OCI-LY3 (cell line): ENCODE measurements around the gene POLN.

ENCODE experiments used
- H2AFZ ChIP-seq: fragments of 200-600, 300-600 bp; shearing (Covaris generic); 2 replicates; pipeline ENCODE4 v1.6.0; 2014; ENCODE audit warnings: antibody characterized with exemption, low read depth, low read length
- H3K27ac ChIP-seq: fragments of 200-600, 300-600 bp; sonication (generic); 2 replicates; pipeline ENCODE4 v1.5.1; 2014; ENCODE audit warnings: mild to moderate bottlenecking, low read length, moderate library complexity, mixed read lengths
- H3K27me3 ChIP-seq: fragments of 200-600, 300-600 bp; sonication (generic); 2 replicates; pipeline ENCODE4 v1.6.1; 2014; ENCODE audit warnings: low read depth, low read length, mixed read lengths
- H3K36me3 ChIP-seq: fragments of 200-600, 300-600 bp; sonication (generic); replicated peaks from 2 replicates; pipeline ENCODE3; 2014; ENCODE audit warnings: low read depth, low read length, mixed read lengths
- H3K4me1 ChIP-seq: fragments of 300-600, 200-600 bp; sonication (generic); 2 replicates; pipeline ENCODE4 v1.6.1; 2014; ENCODE audit warnings: low read length, mixed read lengths
- H3K4me2 ChIP-seq: fragments of 200-600, 300-600 bp; sonication (generic); 2 replicates; pipeline ENCODE4 v1.6.1; 2014; ENCODE audit warnings: low read length, mixed read lengths
- H3K4me3 ChIP-seq: fragments of 300-600, 200-600 bp; sonication (generic); 2 replicates; pipeline ENCODE4 v1.5.1; 2014; ENCODE audit warnings: antibody characterized with exemption, mild to moderate bottlenecking, low read length, moderate library complexity
- H3K79me2 ChIP-seq: fragments of 300-600, 200-600 bp; shearing (Covaris generic); 2 replicates; pipeline ENCODE4 v1.6.1; 2014; ENCODE audit warnings: mild to moderate bottlenecking, low read length, mixed read lengths
- H3K9ac ChIP-seq: fragments of 300-600, 200-600 bp; shearing (Covaris generic); 2 replicates; pipeline ENCODE4 v1.6.0; 2014; ENCODE audit warnings: mild to moderate bottlenecking, low read length, moderate library complexity
- H3K9me3 ChIP-seq: fragments of 200-600, 300-600 bp; shearing (Covaris generic); 2 replicates; pipeline ENCODE4 v1.6.1; 2014; ENCODE audit warnings: low read length, mixed read lengths; ENCODE audit not compliant: insufficient read depth
- H4K20me1 ChIP-seq: fragments of 200-600, 300-600 bp; sonication (generic); 2 replicates; pipeline ENCODE4 v1.6.1; 2016; ENCODE audit warnings: low read length, mixed read lengths; ENCODE audit not compliant: insufficient read depth
- CTCF ChIP-seq: fragments of 200-600, 300-600 bp; sonication (generic); IDR thresholded peaks from 2 replicates; pipeline ENCODE4 v1.5.1; 2014; ENCODE audit warnings: antibody characterized with exemption, low read length, low read depth
- EZH2phosphoT487 ChIP-seq: fragments of 200-600 bp; shearing (Covaris generic); IDR thresholded peaks from 2 replicates; pipeline ENCODE4 v1.6.1; 2018; ENCODE audit warnings: antibody characterized with exemption, mixed run types, low read depth

POLN gene

GRCh38 chr4:2252530-2253091 lies 10.7 kb upstream of the POLN start:
- H3K27me3 ChIP-seq: no peaks in the 10 kb centered on the region
- no peak overlapping the region for H3K4me2 ChIP-seq
- H4K20me1 ChIP-seq: no peaks in the 10 kb centered on the region
- no peaks in the 10 kb centered on the region for H3K9me3 ChIP-seq
- H3K4me3 ChIP-seq: no peak overlapping the region
- no peaks in the 10 kb centered on the region for H3K79me2 ChIP-seq
- H3K36me3 ChIP-seq: no peaks in the 10 kb centered on the region
- no peak overlapping the region for H3K27ac ChIP-seq
- TF ChIP-seq CTCF (no peak), EZH2phosphoT487 (no peak)
- H3K4me1 ChIP-seq: peaks cover 5% of the 10 kb centered on the region; the same call in 1 of the 2 replicates
- no peak overlapping the region for H2AFZ ChIP-seq
- no peak overlapping the region for H3K9ac ChIP-seq

DNA sequence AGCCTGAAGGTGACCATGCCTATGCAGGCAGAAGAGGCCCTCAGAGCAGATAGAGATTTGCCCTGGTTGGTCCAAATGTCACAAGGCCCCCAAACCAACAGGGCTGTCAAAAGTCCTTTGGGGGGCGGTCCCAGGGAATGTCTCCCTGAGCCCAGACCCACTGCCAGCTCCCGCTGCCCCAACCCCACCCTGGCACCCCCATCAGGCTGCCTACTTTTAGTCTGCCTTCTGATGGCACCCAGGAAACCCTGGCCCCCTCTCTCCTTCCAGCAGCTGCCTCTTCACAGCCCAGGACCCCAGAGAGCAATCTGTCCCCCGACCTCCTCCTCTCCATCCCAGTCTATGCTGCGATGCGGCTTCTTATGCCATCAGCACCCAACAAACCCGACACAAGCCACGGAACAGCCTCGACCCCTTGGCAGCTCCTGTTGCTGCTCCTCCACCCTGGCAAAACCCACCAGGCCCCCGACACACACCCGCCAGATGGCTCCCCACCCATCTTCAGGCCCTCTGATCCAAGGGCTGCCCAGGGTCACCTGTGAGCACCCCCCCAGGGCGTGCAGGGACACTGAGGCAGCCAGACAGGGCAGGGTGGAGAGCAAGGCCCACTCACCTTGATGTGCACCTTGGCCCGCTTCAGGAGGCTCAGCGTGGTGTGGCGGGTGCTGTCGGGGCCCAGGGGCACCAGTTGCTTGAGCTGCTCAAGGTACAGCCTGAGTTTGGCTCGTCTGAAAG lies 10.0 kb upstream of the POLN start:
- H3K9ac ChIP-seq: no peak overlapping the region
- H3K36me3 ChIP-seq: no peaks in the 10 kb centered on the region

GRCh38 chr4:2251073-2251794 lies 9.3 kb upstream of the POLN start:
- Histone ChIP-seq H3K36me3 (no peaks in the 10 kb centered on the region), H2AFZ (no peak overlapping the region), H3K79me2 (no peaks in the 10 kb centered on the region)

More for the DNA sequence above, 10.0 kb upstream of the POLN start:
- no peaks in the 10 kb centered on the region for H3K27me3 ChIP-seq
- no peak overlapping the region for H2AFZ ChIP-seq
- H3K4me3 ChIP-seq: no peak overlapping the region
- no peaks in the 10 kb centered on the region for H3K9me3 ChIP-seq
- H4K20me1 ChIP-seq: no peaks in the 10 kb centered on the region
- no peak overlapping the region for H3K4me2 ChIP-seq
- no peaks in the 10 kb centered on the region for H3K79me2 ChIP-seq
- peaks cover 4% of the 10 kb centered on the region; the same call in 1 of the 2 replicates for H3K4me1 ChIP-seq
- no peak for TF ChIP-seq CTCF
- no peak for TF ChIP-seq EZH2phosphoT487
- H3K27ac ChIP-seq: no peak overlapping the region

More at GRCh38 chr4:2251073-2251794, 9.3 kb upstream of the POLN start:
- Histone ChIP-seq H3K27me3 (no peaks in the 10 kb centered on the region), H3K4me3 (no peak overlapping the region), H3K4me1 (no peaks in the 10 kb centered on the region), H3K4me2 (no peak overlapping the region), H4K20me1 (no peaks in the 10 kb centered on the region), H3K9me3 (no peaks in the 10 kb centered on the region), H3K9ac (no peak overlapping the region), H3K27ac (no peak overlapping the region)
- TF ChIP-seq EZH2phosphoT487: no peak
- TF ChIP-seq CTCF: no peak
